GM12878 (cell line): Measurements from ENCODE around the gene HSPB1. TPM values are rescaled to one million over a fixed set of nuclear protein-coding genes. Genes with fewer than 3 reads are reported as not detected.
"Not testable (repeated sequence)": the region's sequence is repeated elsewhere in the genome, so short reads cannot be mapped to it uniquely, and the experiment has no call there.

Source experiments
- ATAC-seq: fragments of 200-7000 bp; cut with Tn5 transposase; 3 replicates; pipeline ENCODE4 v1.9.1; 2020; ENCODE audit warnings: mild to moderate bottlenecking, moderate library complexity
- BruUV-seq: library from RNA; stranded (reverse); fragments of 400-500 nt; replicated peaks from 2 replicates; lab custom pipeline; 2021; lab: Mats Ljungman, UMichigan
- CTCF ChIA-PET: fragments of 300-600 bp; sonication (Branson Sonifier 250); formaldehyde crosslinking; extraction: SDS; loops from one replicate; lab custom pipeline; 2021; ENCODE audit warnings: inconsistent platforms; lab: Yijun Ruan, JAX
- POLR2A ChIA-PET: fragments of 350-600 bp; formaldehyde crosslinking; extraction: SDS; loops from one replicate; lab custom pipeline; 2021; ENCODE audit warnings: inconsistent platforms; lab: Charles Lee
- RAD21 ChIA-PET: fragments of 300-600 bp; sonication (Branson Sonifier 250); formaldehyde crosslinking; loops from one replicate; lab custom pipeline; 2023; ENCODE audit warnings: antibody characterized with exemption; ENCODE audit not compliant: unreplicated experiment; lab: Charles Lee
- SMC1A ChIA-PET: fragments of 300-600 bp; sonication (Branson Sonifier 250); formaldehyde crosslinking; loops from one replicate; lab custom pipeline; 2023; ENCODE audit not compliant: unreplicated experiment, uncharacterized antibody; lab: Charles Lee
- DNase-seq: peaks from one replicate; pipeline ENCODE4 v3.0.0-alpha.2; 2011; ENCODE audit warnings: low read depth, low spot score
- FAIRE-seq: peaks from 3 replicates; lab custom pipeline; 2011; peaks lifted over from hg19 to GRCh38; lab: Jason Lieb, UNC
- H2AFZ ChIP-seq: 2 replicates; pipeline ENCODE4 v1.6.0; 2011; ENCODE audit warnings: low read depth, low read length, control low read depth; ENCODE audit not compliant: control insufficient read depth
- H3K27ac ChIP-seq: 2 replicates; pipeline ENCODE4 v1.5.1; 2011; ENCODE audit warnings: control low read depth; ENCODE audit not compliant: control insufficient read depth, insufficient read depth
- H3K27me3 ChIP-seq, 2 experiments: replicated peaks in 1 of 2; 2 replicates each; pipeline versions ENCODE4 v1.6.0 to v1.6.1; 2011; ENCODE audit warnings: low read length in 1 of 2; ENCODE audit not compliant: control insufficient read depth in 2 of 2, insufficient read depth in 2 of 2
- H3K36me3 ChIP-seq, 2 experiments: 2 replicates each; pipeline ENCODE4 v1.5.1; 2011; ENCODE audit warnings: low read length in 1 of 2; ENCODE audit not compliant: control insufficient read depth in 2 of 2, insufficient read depth in 2 of 2
- H3K4me1 ChIP-seq: 2 replicates; pipeline ENCODE4 v1.6.1; 2011; ENCODE audit warnings: mild to moderate bottlenecking, low read length, moderate library complexity, mixed read lengths; ENCODE audit not compliant: control insufficient read depth, insufficient read depth
- H3K4me2 ChIP-seq: 2 replicates; pipeline ENCODE4 v1.6.0; 2011; ENCODE audit warnings: control low read depth; ENCODE audit not compliant: control insufficient read depth, insufficient read depth
- H3K4me3 ChIP-seq: fragments of 200-600 bp; sonication (generic); 2 replicates; pipeline ENCODE4 v1.5.1; 2016
- H3K79me2 ChIP-seq: 2 replicates; pipeline ENCODE4 v1.6.0; 2011; ENCODE audit warnings: low read length; ENCODE audit not compliant: control insufficient read depth, insufficient read depth
- H3K9ac ChIP-seq: 2 replicates; pipeline ENCODE4 v1.8.0; 2011; ENCODE audit warnings: low read length, control low read depth, mixed read lengths; ENCODE audit not compliant: control insufficient read depth, insufficient read depth
- H3K9me3 ChIP-seq: replicated peaks from 3 replicates; pipeline ENCODE4 v1.5.1; 2011; ENCODE audit warnings: mild to moderate bottlenecking, low read length; ENCODE audit not compliant: control insufficient read depth, insufficient read depth
- H4K20me1 ChIP-seq: 2 replicates; pipeline ENCODE4 v1.6.0; 2011; ENCODE audit not compliant: control insufficient read depth, insufficient read depth
- BHLHE40 ChIP-seq, 2 experiments: fragments of 450-650 bp in 1 of 2; IDR thresholded peaks; 2 replicates each; pipeline ENCODE4 v1.6.1; 2011 to 2017; ENCODE audit warnings: low read depth in 2 of 2, borderline replicate concordance in 1 of 2, improper control_type of control experiment in 1 of 2, low read length in 1 of 2, mild to moderate bottlenecking in 1 of 2
- WGBS: methylation state at CpG from one replicate; pipeline ENCODE4 v1.1.6; 2016; ENCODE audit warnings: low lambda C conversion rate; ENCODE audit not compliant: insufficient replicate concordance, insufficient coverage; ENCODE audit errors: missing lambda C conversion rate; 5-methylcytosine and 5-hydroxymethylcytosine counted together
- in situ Hi-C: fragments of 300-500 bp; cut with MboI; formaldehyde crosslinking; loops from 9 replicates; pipeline ENCODE4 v1.14.3; 2018; ENCODE audit warnings: mixed read lengths
- intact Hi-C: fragments of 100-400 bp; cut with micrococcal nuclease; formaldehyde crosslinking; loops from one replicate; pipeline ENCODE4 v1.14.2; 2022; ENCODE audit not compliant: unreplicated experiment
- polyA plus RNA-seq, 11 experiments: library from polyadenylated mRNA; depleted of rRNA in 4 of 11; unstranded in 6 of 11; stranded (reverse) in 5 of 11; fragments of >200 nt; fragmentation: Nextera tagmentation in 4 of 11; fragmentation: Illumina TruSeq in 1 of 11; extraction: Ambion mirVana in 4 of 11; extraction: Trizol in 1 of 11; gene quantifications; 1 replicate in 1 of 11; 2 replicates in 10 of 11; pipeline versions ENCODE4 v1.2.1 to v1.2.3, GENCODE V29; 2011 to 2016; ENCODE audit warnings: inconsistent platforms in 2 of 11, missing spikeins in 2 of 11, low read depth in 1 of 11
- total RNA-seq, 4 experiments: library from RNA; depleted of rRNA in 3 of 4; stranded (reverse); fragments of >200 nt in 3 of 4; fragmentation: Illumina TruSeq in 1 of 4; extraction: Trizol in 1 of 4; gene quantifications; 2 replicates each; pipeline versions ENCODE4 v1.2.1 to v1.2.3, GENCODE V29; 2013 to 2021

HSPB1 gene
- total and polyA plus RNA-seq, 10 of the 15 experiments (the other 5 are each of a cell fraction or from before 2014, with no cell fraction given): 13.7 to 297 (median 62.0) TPM

- H3K36me3 ChIP-seq, FAIRE-seq, ATAC-seq, H3K79me2 ChIP-seq, H3K4me3 ChIP-seq, DNase-seq, H3K9me3 ChIP-seq, BruUV-seq, H3K27me3 ChIP-seq, in situ Hi-C loops, H4K20me1 ChIP-seq, H3K4me1 ChIP-seq: not testable (repeated sequence)
- TF ChIP-seq BHLHE40 (IDR thresholded peaks at IDR 0.05; ENCODE audit: borderline replicate concordance in 1 of 2, low read depth in 2 of 2, low read length in 1 of 2): 0 out of 4 replicates have a peak, but pooled peaks of 1 of the 2 experiments have one; percentile 21
- intact Hi-C loops: loop anchor here (1.0 kb wide), 2 partner anchors 23 to 113 kb away; no protein-coding TSS in a partner anchor
- ChIA-PET RAD21 (interaction anchor here (0.7 to 3.1 kb wide), 5 partner anchors 12 to 113 kb away, joined by 3 to 86 read pairs (median 8); partner anchors contain the start of gene HSPB1), CTCF (interaction anchor here (0.7 to 12.9 kb wide), 19 partner anchors 9 to 271 kb away, joined by 3 to 229 read pairs (median 4); partner anchors contain the start of genes HSPB1 and YWHAG), POLR2A (interaction anchor here (0.8 to 2.1 kb wide), 2 partner anchors 12 to 27 kb away, joined by 3 to 12 read pairs; partner anchors contain the start of gene HSPB1), SMC1A (interaction anchor here (0.6 to 3.0 kb wide), 6 partner anchors 11 to 119 kb away, joined by 3 to 34 read pairs (median 7); partner anchors contain the start of gene HSPB1)
- peak overlapping the region; percentile 10; the same call in 1 of the 2 replicates for H3K27ac ChIP-seq
- WGBS: 78% methylated on average over 6 of the region's 6 CpGs
- peak overlapping the region; percentile 7; the same call in 1 of the 2 replicates for H3K9ac ChIP-seq
- 0 out of 2 replicates have a peak overlapping the region, but pooled peaks have one; percentile 77 for H2AFZ ChIP-seq
- 0 out of 2 replicates have a peak overlapping the region, but pooled peaks have one; percentile 14 for H3K4me2 ChIP-seq
Measured at GRCh38 chr7:76290847-76291350, 11.6 kb upstream of the HSPB1 start.
